Muscle of leg (tissue), 11 donors: Measurements from ENCODE around the gene ZNF541. TPM values are rescaled to one million over a fixed set of nuclear protein-coding genes. Genes with fewer than 3 reads are reported as not detected.

ENCODE experiments used
- DNase-seq: peaks from one replicate; pipeline ENCODE4 v3.0.0; 2013
- H3K27ac ChIP-seq: one replicate; pipeline ENCODE4 v1.5.1; 2013; ENCODE audit warnings: mild to moderate bottlenecking, low read length, control low read depth
- H3K27me3 ChIP-seq: one replicate; pipeline ENCODE4 v1.6.1; 2013; ENCODE audit warnings: low read length; ENCODE audit not compliant: control insufficient read depth, insufficient read depth
- H3K36me3 ChIP-seq: one replicate; pipeline ENCODE4 v1.6.1; 2013; ENCODE audit warnings: low read length; ENCODE audit not compliant: control insufficient read depth, insufficient read depth
- H3K4me1 ChIP-seq: one replicate; pipeline ENCODE4 v1.6.1; 2013; ENCODE audit warnings: low read length; ENCODE audit not compliant: control insufficient read depth, insufficient read depth
- H3K4me3 ChIP-seq: one replicate; pipeline ENCODE4 v1.5.1; 2013; ENCODE audit warnings: low read length, control low read depth
- H3K9me3 ChIP-seq: replicated peaks from 2 replicates; pipeline ENCODE4 v1.6.1; 2013; ENCODE audit warnings: low read depth, low read length; ENCODE audit not compliant: control insufficient read depth
- WGBS: methylation state at CpG from one replicate; pipeline ENCODE4 v1.1.5; 2013; ENCODE audit warnings: missing lambda C conversion rate; ENCODE audit not compliant: insufficient coverage; 5-methylcytosine and 5-hydroxymethylcytosine counted together
- polyA plus RNA-seq, 8 donors: library from polyadenylated mRNA; unstranded; fragments of 120-200 nt; gene quantifications; one replicate each; pipeline versions ENCODE4 v1.2.1 to v1.2.3, GENCODE V29; 2013; ENCODE audit warnings: inconsistent platforms in 1 of 8, low replicate concordance in 1 of 8; ENCODE audit not compliant: insufficient read length in 8 of 8, insufficient read depth in 1 of 8
- total RNA-seq: library from RNA; stranded (reverse); fragments of 120-200 nt; gene quantifications from one replicate; pipeline ENCODE4 v1.2.4, GENCODE V29; 2013

The ZNF541 gene
- total and polyA plus RNA-seq, 9 donors = 0.05 to 0.30 (median 0.13) TPM

- no peak overlapping the region for H3K27ac ChIP-seq
- peaks cover 14% of the 10 kb centered on the region for H3K27me3 ChIP-seq
- H3K9me3 ChIP-seq = no peaks in the 10 kb centered on the region
- H3K4me1 ChIP-seq = peaks cover 4% of the 10 kb centered on the region
- H3K36me3 ChIP-seq = no peaks in the 10 kb centered on the region
- 51% methylated on average over 21 of the region's 22 CpGs for WGBS
- DNase-seq = no peak
- no peak overlapping the region for H3K4me3 ChIP-seq
Observed at GRCh38 chr19:47572635-47573034, 313 bp downstream of the ZNF541 start.

- WGBS = 88% methylated on average over 3 of the region's 9 CpGs
- H3K36me3 ChIP-seq = no peaks in the 10 kb centered on the region
- DNase-seq = no peak
- H3K9me3 ChIP-seq = no peaks in the 10 kb centered on the region
- H3K4me3 ChIP-seq = no peak overlapping the region
- no peak overlapping the region for H3K27ac ChIP-seq
- peaks cover 4% of the 10 kb centered on the region for H3K4me1 ChIP-seq
- H3K27me3 ChIP-seq = peaks cover 14% of the 10 kb centered on the region
Observed at GRCh38 chr19:47569331-47569730, 3.6 kb downstream of the ZNF541 start.

GRCh38 chr19:47564081-47564480 lies 8.9 kb downstream of the ZNF541 start:
- H3K9me3 ChIP-seq = no peaks in the 10 kb centered on the region
- no peak overlapping the region for H3K27ac ChIP-seq
- H3K36me3 ChIP-seq = no peaks in the 10 kb centered on the region
- H3K4me3 ChIP-seq = no peak overlapping the region
- 54% methylated on average over 1 of the region's 3 CpGs for WGBS
- H3K27me3 ChIP-seq = no peaks in the 10 kb centered on the region
- H3K4me1 ChIP-seq = no peaks in the 10 kb centered on the region
- DNase-seq = no peak

- H3K4me3 ChIP-seq = no peak overlapping the region
- WGBS = 94% methylated on average over 3 of the region's 7 CpGs
Observed at GRCh38 chr19:47561440-47562057, 11.4 kb downstream of the ZNF541 start.

GRCh38 chr19:47560999-47561398 lies 11.9 kb downstream of the ZNF541 start:
- no peak for DNase-seq
- WGBS = no CpG with 5 or more reads among the region's 2 CpGs
- H3K9me3 ChIP-seq = no peaks in the 10 kb centered on the region
- H3K4me1 ChIP-seq = no peaks in the 10 kb centered on the region
- no peak overlapping the region for H3K27ac ChIP-seq
- H3K27me3 ChIP-seq = no peaks in the 10 kb centered on the region
- no peak overlapping the region for H3K4me3 ChIP-seq
- H3K36me3 ChIP-seq = no peaks in the 10 kb centered on the region

More at GRCh38 chr19:47561440-47562057, 11.4 kb downstream of the ZNF541 start:
- no peaks in the 10 kb centered on the region for H3K27me3 ChIP-seq
- H3K36me3 ChIP-seq = no peaks in the 10 kb centered on the region
- H3K4me1 ChIP-seq = no peaks in the 10 kb centered on the region
- no peak overlapping the region for H3K27ac ChIP-seq
- DNase-seq = no peak
- no peaks in the 10 kb centered on the region for H3K9me3 ChIP-seq

- Histone ChIP-seq H3K27me3 (peaks cover 29% of the 10 kb centered on the region), H3K4me3 (no peak overlapping the region), H3K36me3 (no peaks in the 10 kb centered on the region), H3K4me1 (no peaks in the 10 kb centered on the region), H3K9me3 (no peaks in the 10 kb centered on the region), H3K27ac (no peak overlapping the region)
- no peak for DNase-seq
- WGBS = 86% methylated on average over 4 of the region's 4 CpGs
Observed at GRCh38 chr19:47550129-47550528, 22.8 kb downstream of the ZNF541 start.

GRCh38 chr19:47549261-47549862 lies 23.6 kb downstream of the ZNF541 start:
- 73% methylated on average over 9 of the region's 13 CpGs for WGBS
- Histone ChIP-seq H3K27me3 (peaks cover 37% of the 10 kb centered on the region), H3K4me1 (no peaks in the 10 kb centered on the region), H3K36me3 (no peaks in the 10 kb centered on the region), H3K9me3 (no peaks in the 10 kb centered on the region), H3K4me3 (no peak overlapping the region), H3K27ac (no peak overlapping the region)
- no peak for DNase-seq

GRCh38 chr19:47547199-47547598 lies 25.7 kb downstream of the ZNF541 start:
- no peaks in the 10 kb centered on the region for H3K4me1 ChIP-seq
- H3K4me3 ChIP-seq = no peak overlapping the region
- DNase-seq = no peak
- peaks cover 50% of the 10 kb centered on the region for H3K27me3 ChIP-seq
- WGBS = no CpG with 5 or more reads among the region's 2 CpGs
- H3K36me3 ChIP-seq = no peaks in the 10 kb centered on the region
- H3K9me3 ChIP-seq = no peaks in the 10 kb centered on the region
- H3K27ac ChIP-seq = no peak overlapping the region

- peaks cover 50% of the 10 kb centered on the region for H3K27me3 ChIP-seq
- H3K4me1 ChIP-seq = no peaks in the 10 kb centered on the region
- no peak overlapping the region for H3K27ac ChIP-seq
- WGBS = 14% methylated on average over 66 of the region's 75 CpGs
- H3K9me3 ChIP-seq = no peaks in the 10 kb centered on the region
- no peaks in the 10 kb centered on the region for H3K36me3 ChIP-seq
- no peak for DNase-seq
- H3K4me3 ChIP-seq = no peak overlapping the region
Observed at GRCh38 chr19:47545061-47545948, 27.6 kb downstream of the ZNF541 start.

GRCh38 chr19:47544476-47544875 lies 28.5 kb downstream of the ZNF541 start:
- no peak for DNase-seq

More at GRCh38 chr19:47544476-47544875, 28.5 kb downstream of the ZNF541 start:
- peaks cover 52% of the 10 kb centered on the region for H3K27me3 ChIP-seq
- no peak overlapping the region for H3K4me3 ChIP-seq
- no peaks in the 10 kb centered on the region for H3K36me3 ChIP-seq
- 80% methylated on average over 21 of the region's 22 CpGs for WGBS
- H3K9me3 ChIP-seq = no peaks in the 10 kb centered on the region
- H3K4me1 ChIP-seq = no peaks in the 10 kb centered on the region
- no peak overlapping the region for H3K27ac ChIP-seq
